T-helper 2 cell treated with Interferon-gamma antibody and Interleukin-4, amounts not matched to agents 5 μg/mL and 100 μg/mL, for 36 hours (primary cell): ENCODE data around the gene NEK8.
"Not testable (repeated sequence)": the region's sequence is repeated elsewhere in the genome, so short reads cannot be mapped to it uniquely, and the experiment has no call there.

Experiments used
- DNase-seq: peaks from one replicate; pipeline ENCODE4 v3.0.0; 2021; ENCODE audit warnings: low spot score
- H3K27ac Mint-ChIP-seq: one replicate; pipeline ENCODE4 v1.8.0; 2021; ENCODE audit warnings: mild to moderate bottlenecking, mixed read lengths
- H3K27me3 Mint-ChIP-seq: one replicate; pipeline ENCODE4 v1.8.0; 2021; ENCODE audit warnings: low read depth, mixed read lengths
- H3K36me3 Mint-ChIP-seq: one replicate; pipeline ENCODE4 v1.8.0; 2021; ENCODE audit warnings: low read depth, mixed read lengths
- H3K4me1 Mint-ChIP-seq: one replicate; pipeline ENCODE4 v1.8.0; 2021; ENCODE audit warnings: low read depth, mixed read lengths
- H3K4me3 Mint-ChIP-seq: one replicate; pipeline ENCODE4 v1.8.0; 2022; ENCODE audit warnings: mild to moderate bottlenecking, moderate library complexity, mixed read lengths
- H3K9me3 Mint-ChIP-seq: one replicate; pipeline ENCODE4 v1.8.0; 2021; ENCODE audit warnings: mixed read lengths

The NEK8 gene

DNA sequence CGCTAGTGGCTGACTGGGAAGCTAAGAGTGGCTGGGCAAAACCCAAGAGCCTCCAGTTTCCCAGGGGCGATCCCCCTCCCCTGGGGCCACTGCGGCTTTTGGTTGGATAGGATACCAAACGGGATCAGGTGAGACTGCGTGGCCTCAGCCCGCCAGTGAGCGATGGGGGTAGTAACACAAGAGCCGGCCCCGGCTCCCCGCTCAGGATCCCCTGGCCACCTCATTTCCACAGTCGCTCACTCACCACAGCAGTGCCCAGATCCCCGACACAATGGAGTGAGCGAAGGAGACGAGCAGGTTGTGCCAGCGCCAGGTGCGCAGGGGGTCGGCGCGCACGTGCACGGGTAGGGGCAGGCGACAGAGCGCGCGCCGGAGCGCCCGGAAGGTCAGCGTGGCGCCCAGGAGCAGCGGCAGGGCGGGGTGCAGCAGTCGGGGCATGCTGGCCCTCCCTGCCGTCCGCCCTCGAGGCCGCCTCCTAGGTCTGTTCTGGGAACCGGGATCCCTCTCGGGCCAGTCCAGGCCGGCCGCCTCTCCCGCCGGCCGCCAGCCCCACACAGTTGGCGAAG is 2.8 kb upstream of the NEK8 start:
- Mint-ChIP-seq H3K4me3 (peak overlapping the region; percentile 88), H3K27me3 (no peaks in the 10 kb centered on the region), H3K4me1 (peaks cover 47% of the 10 kb centered on the region), H3K36me3 (peaks cover 39% of the 10 kb centered on the region), H3K9me3 (no peaks in the 10 kb centered on the region), H3K27ac (peak overlapping the region; percentile 85)
- DNase-seq: no peak

DNA sequence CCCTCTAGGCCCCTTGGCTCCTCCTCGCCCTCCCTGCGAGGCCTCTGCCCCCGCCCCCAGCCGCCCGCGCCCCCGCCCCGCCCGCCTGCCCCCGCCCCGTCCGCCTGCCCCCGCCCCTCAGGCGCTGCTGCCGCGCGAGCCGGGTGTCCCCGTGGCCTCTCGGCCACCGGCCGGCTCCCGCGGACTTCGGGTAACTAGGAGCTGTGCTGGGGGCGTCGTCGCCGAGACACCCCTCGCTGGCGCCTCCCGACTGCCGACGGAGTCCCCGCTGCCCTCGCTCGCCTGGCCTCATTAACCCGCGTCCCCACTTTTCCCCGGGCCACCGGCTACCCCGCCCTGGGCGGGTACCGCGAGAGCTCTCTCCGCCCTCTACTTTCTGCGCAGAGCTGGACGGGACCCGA is 2.4 kb upstream of the NEK8 start, which contains the start of gene TLCD1:
TSS of gene TLCD1 (minus strand) at position 8 of the 401 bp plus-strand sequence. CDS start 136 bp downstream, outside the sequence.
- H3K27me3 Mint-ChIP-seq: no peaks in the 10 kb centered on the region
- peaks cover 34% of the 10 kb centered on the region for H3K36me3 Mint-ChIP-seq
- DNase-seq: peak; percentile 82
- no peaks in the 10 kb centered on the region for H3K9me3 Mint-ChIP-seq
- H3K27ac Mint-ChIP-seq: peak within 1 kb of the TSS; percentile 98
- peaks cover 45% of the 10 kb centered on the region for H3K4me1 Mint-ChIP-seq
- peak within 1 kb of the TSS; percentile 98 for H3K4me3 Mint-ChIP-seq

DNA sequence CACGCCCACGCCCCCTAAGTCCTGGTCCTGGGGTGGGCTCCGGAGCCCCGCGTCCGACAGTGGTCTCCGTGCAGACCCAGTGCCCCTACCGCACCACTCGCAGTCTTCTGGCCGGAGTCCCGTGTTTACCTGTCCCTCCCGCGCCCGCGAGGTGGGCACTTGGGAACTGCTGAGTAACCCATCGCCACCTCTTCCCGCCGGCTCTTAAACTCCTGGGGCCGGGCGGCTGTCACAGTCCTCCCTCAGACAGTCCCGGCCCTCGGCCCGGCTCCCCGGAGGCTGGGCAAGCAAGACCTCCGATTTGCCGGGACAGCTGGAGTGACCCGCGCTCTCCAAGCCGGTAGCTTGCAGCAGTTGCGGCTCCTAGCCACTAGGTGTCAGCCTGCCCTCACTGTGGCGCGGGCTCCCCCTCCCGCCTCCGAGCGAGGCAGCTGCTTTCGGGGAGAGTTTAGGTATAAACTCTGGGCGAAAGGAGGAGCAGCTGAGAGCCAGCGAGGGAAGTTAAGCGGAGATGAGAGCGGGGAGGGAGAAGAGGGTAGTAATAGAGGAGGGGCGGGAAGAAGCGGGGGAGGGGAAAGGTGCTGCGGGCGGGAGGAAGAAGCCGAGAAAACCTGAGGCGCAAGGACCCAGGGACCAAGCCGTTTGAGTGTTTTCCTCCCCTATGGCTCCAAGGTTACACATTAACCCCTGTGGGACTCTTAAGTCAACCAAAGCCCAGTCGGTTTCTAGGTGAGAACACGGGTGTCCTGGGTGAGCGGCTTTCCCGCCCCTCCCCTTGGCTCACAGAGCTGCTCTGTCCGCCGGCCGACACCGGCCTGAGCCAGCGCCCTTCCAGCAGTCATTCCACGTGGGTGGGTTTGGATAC is 1.7 kb upstream of the NEK8 start:
- H3K4me1 Mint-ChIP-seq: peaks cover 42% of the 10 kb centered on the region
- H3K36me3 Mint-ChIP-seq: peaks cover 30% of the 10 kb centered on the region
- H3K27ac Mint-ChIP-seq: peak overlapping the region; percentile 98
- no peaks in the 10 kb centered on the region for H3K27me3 Mint-ChIP-seq
- peak; percentile 93 for DNase-seq
- no peaks in the 10 kb centered on the region for H3K9me3 Mint-ChIP-seq
- peak overlapping the region; percentile 98 for H3K4me3 Mint-ChIP-seq

DNA sequence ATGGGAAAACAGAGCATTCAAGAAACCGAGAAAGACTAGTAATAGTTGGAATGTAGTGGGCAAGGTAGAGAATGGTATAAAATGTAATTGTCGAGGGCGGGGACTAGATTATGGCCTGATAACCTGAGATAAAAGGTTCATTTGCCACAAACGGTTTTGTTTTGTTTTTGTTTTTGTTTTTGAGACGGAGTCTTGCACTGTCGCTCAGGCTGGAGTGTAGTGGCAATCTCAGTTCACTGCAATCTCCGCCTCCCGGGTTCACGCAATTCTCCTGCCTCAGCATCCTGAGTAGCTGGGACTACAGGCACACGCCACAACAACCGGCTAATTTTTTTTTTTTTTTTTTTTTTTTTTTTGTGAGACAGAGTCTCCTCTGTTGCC is 1.4 kb downstream of the NEK8 start:
- Mint-ChIP-seq H3K4me1 (peaks cover 26% of the 10 kb centered on the region), H3K27me3 (no peaks in the 10 kb centered on the region), H3K27ac (peak overlapping the region; percentile 47), H3K4me3 (no peak overlapping the region), H3K9me3 (no peaks in the 10 kb centered on the region), H3K36me3 (peaks cover 5% of the 10 kb centered on the region)
- DNase-seq: no peak

DNA sequence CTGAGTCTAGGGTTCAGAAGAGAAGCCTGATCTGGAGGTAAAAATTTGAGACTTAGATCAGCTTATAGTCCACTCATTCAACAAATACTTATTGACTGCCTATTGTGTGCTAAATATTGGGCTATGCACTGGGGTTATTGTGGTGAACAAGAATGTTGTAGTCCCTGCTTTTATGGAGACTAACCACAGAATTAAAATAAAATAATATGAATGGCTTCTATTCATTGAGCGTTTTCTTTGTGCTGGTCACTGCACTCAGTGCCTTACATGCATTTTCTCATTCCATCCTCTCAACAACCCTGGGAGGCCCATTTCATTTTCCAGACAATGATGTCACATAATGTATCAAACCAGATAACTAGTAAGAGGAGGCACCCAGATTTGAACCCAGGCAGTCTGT is 4.8 kb downstream of the NEK8 start:
- peaks cover 6% of the 10 kb centered on the region for H3K36me3 Mint-ChIP-seq
- no peaks in the 10 kb centered on the region for H3K27me3 Mint-ChIP-seq
- DNase-seq: no peak
- peaks cover 14% of the 10 kb centered on the region for H3K4me1 Mint-ChIP-seq
- H3K27ac Mint-ChIP-seq: no peak overlapping the region
- H3K9me3 Mint-ChIP-seq: peaks cover 3% of the 10 kb centered on the region
- H3K4me3 Mint-ChIP-seq: no peak overlapping the region

DNA sequence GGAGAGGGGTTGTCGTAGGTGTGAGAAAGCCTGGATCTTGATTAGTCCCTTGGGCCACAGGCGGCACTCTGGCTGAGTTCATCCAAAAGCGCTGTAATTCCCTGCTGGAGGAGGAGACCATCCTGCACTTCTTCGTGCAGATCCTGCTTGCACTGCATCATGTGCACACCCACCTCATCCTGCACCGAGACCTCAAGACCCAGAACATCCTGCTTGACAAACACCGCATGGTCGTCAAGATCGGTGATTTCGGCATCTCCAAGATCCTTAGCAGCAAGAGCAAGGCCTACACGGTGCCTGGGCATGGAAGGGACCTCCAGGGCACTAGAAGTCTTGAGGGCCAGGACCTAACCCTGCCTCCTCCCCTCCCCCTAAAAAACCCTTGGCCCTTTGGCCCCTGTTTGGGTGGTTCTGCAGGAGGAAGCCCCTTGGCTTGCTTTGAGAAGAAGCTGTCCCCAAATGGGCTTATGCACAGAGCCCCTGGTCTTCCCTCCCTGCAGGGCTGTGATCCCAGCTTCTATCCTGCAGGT is 6.2 kb downstream of the NEK8 start:
- Mint-ChIP-seq H3K36me3 (peaks cover 14% of the 10 kb centered on the region), H3K4me3 (no peak overlapping the region), H3K27ac (no peak overlapping the region), H3K4me1 (peaks cover 16% of the 10 kb centered on the region), H3K27me3 (no peaks in the 10 kb centered on the region), H3K9me3 (peaks cover 3% of the 10 kb centered on the region)
- DNase-seq: no peak

DNA sequence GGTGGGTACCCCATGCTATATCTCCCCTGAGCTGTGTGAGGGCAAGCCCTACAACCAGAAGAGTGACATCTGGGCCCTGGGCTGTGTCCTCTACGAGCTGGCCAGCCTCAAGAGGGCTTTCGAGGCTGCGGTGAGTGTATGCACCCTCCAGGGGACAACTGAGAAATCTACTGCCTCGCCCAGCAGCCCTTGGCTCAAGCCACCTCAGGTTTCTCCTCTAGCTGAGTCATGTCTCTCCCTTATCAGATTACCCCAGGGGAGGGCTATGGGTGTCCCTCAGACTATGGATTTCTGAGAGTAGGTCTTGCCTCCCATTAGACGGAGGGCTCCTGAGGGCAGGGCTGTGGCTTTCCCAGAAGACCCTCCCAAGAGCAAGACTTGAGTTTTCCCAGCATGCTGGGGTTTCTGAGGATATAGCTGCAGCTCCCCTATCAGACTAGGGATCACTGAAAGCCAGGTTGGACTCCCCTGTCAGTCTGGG is 6.7 kb downstream of the NEK8 start:
- H3K36me3 Mint-ChIP-seq: peaks cover 15% of the 10 kb centered on the region
- no peak overlapping the region for H3K4me3 Mint-ChIP-seq
- no peak overlapping the region for H3K27ac Mint-ChIP-seq
- H3K9me3 Mint-ChIP-seq: peaks cover 3% of the 10 kb centered on the region
- H3K27me3 Mint-ChIP-seq: no peaks in the 10 kb centered on the region
- DNase-seq: no peak
- H3K4me1 Mint-ChIP-seq: peaks cover 14% of the 10 kb centered on the region

DNA sequence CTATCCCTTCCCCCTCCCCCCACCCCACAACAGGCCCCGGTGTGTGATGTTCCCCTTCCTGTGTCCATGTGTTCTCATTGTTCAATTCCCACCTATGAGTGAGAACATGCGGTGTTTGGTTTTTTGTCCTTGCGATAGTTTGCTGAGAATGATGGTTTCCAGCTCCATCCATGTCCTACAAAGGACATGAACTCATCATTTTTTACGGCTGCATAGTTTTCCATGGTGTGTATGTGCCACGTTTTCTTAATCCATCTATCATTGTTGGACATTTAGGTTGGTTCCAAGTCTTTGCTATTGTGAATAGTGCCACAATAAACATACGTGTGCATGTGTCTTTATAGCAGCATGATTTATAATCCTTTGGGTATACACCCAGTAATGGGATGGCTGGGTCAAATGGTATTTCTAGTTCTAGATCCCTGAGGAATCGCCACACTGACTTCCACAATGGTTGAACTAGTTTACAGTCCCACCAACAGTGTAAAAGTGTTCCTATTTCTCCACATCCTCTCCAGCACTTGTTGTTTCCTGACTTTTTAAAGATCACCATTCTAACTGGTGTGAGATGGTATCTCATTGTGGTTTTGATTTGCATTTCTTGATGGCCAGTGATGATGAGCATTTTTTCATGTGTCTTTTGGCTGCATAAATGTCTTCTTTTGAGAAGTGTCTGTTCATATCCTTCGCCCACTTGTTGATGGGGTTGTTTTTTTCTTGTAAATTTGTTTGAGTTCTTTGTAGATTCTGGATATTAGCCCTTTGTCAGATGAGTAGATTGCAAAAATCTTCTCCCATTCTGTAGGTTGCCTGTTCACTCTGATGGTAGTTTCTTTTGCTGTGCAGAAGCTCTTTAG is 7.6 kb downstream of the NEK8 start:
- not testable (repeated sequence) for H3K9me3 Mint-ChIP-seq, H3K27me3 Mint-ChIP-seq, H3K4me3 Mint-ChIP-seq, DNase-seq, H3K27ac Mint-ChIP-seq
- peaks cover 14% of the 10 kb centered on the region for H3K4me1 Mint-ChIP-seq
- peaks cover 15% of the 10 kb centered on the region for H3K36me3 Mint-ChIP-seq

DNA sequence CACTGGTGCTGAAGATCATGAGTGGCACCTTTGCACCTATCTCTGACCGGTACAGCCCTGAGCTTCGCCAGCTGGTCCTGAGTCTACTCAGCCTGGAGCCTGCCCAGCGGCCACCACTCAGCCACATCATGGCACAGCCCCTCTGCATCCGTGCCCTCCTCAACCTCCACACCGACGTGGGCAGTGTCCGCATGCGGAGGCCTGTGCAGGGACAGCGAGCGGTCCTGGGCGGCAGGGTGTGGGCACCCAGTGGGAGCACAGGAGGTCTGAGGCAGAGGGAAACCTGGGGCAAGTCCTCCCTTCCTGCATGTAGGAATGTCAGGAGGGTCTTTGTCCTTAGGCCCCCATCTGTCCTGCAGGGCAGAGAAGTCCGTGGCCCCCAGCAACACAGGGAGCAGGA is 8.7 kb downstream of the NEK8 start:
- Mint-ChIP-seq H3K4me1 (peaks cover 15% of the 10 kb centered on the region), H3K4me3 (no peak overlapping the region), H3K9me3 (peaks cover 3% of the 10 kb centered on the region), H3K27me3 (no peaks in the 10 kb centered on the region), H3K36me3 (peaks cover 15% of the 10 kb centered on the region), H3K27ac (no peak overlapping the region)
- DNase-seq: no peak

DNA sequence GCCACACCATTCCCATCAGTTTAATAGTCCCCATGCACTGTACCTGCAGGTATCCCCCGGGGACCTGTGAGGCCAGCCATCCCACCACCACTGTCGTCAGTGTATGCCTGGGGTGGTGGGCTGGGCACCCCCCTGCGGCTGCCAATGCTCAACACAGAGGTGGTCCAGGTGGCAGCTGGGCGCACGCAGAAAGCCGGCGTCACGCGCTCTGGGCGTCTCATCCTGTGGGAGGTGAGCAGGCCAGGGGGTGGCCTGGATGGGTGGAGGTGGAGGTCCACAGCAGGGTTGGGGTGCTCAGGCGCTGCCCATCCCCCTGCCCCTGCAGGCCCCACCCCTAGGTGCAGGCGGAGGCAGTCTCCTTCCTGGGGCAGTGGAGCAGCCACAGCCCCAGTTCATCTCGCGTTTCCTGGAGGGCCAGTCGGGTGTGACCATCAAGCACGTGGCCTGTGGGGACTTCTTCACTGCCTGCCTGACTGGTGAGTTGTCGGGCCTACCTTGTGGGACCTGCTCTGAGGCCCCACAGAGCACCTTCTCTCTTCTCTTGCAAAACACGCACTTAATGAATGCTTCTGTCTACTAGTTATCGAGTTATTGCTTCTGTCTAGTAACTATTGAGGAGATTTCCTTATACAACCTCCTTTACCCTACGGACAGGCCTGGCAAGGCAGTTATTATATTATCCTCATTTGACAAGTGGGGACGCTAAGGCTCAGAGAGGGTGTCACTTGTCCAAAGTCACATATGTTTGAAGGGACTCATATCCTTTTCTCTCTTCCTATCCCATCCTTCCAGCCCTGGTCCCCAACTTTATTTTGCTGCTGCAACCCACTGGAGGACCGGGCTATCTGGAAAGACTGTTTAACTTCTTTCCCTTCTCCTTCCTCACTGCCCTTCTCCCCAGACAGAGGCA is 9.4 kb downstream of the NEK8 start:
- no peak for DNase-seq
- H3K36me3 Mint-ChIP-seq: peaks cover 15% of the 10 kb centered on the region
- H3K9me3 Mint-ChIP-seq: peaks cover 3% of the 10 kb centered on the region
- peaks cover 16% of the 10 kb centered on the region for H3K4me1 Mint-ChIP-seq
- H3K27me3 Mint-ChIP-seq: no peaks in the 10 kb centered on the region
- H3K4me3 Mint-ChIP-seq: no peak overlapping the region
- peak overlapping the region; percentile 46 for H3K27ac Mint-ChIP-seq

DNA sequence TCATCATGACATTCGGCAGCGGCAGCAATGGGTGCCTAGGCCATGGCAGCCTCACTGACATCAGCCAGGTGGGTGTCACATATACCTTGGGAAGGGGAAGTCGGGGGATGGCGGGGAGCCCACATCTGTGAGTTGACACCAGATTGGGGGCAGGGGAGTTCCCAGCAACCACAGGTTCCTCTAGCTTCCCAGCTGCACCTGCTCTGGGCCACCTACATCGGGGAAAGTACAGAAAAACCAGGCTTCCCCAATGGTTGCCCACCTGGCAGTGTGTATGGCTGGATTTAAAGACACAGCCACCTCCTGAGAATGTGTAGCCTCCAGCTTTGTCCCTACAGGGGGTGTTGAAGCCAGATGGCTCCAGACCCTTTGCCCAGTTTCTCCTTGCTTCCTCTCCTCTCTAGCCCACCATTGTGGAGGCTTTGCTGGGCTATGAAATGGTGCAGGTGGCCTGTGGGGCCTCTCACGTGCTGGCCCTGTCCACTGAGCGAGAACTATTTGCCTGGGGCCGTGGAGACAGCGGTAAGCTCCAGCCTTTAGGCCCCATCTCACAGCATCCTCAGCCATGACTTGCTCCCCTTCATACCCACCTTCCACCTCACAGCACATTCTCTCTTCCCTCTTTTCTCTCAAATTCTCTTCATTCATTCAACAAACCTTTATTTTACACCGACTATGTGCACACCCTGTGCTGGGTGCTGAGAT is 10.2 kb downstream of the NEK8 start:
- Mint-ChIP-seq H3K4me1 (peaks cover 18% of the 10 kb centered on the region), H3K9me3 (peaks cover 3% of the 10 kb centered on the region), H3K4me3 (no peak overlapping the region)

More for the DNA sequence above, 10.2 kb downstream of the NEK8 start:
- peak overlapping the region; percentile 46 for H3K27ac Mint-ChIP-seq
- peaks cover 15% of the 10 kb centered on the region for H3K36me3 Mint-ChIP-seq
- DNase-seq: peak; percentile 27
- H3K27me3 Mint-ChIP-seq: no peaks in the 10 kb centered on the region
